WTC11 (cell line): Measurements from ENCODE around the gene NDUFA12. TPM values are rescaled to one million over a fixed set of nuclear protein-coding genes. Genes with fewer than 3 reads are reported as not detected.

Experiments used
- ATAC-seq: fragments of 200-7000 bp; cut with Tn5 transposase; 2 replicates; pipeline ENCODE4 v1.10.0; 2021; ENCODE audit warnings: mild to moderate bottlenecking, moderate library complexity
- CTCF ChIA-PET: fragments of 300-600 bp; sonication (Branson Sonifier 250); formaldehyde crosslinking; loops from one replicate; lab custom pipeline; 2021; ENCODE audit warnings: antibody characterized with exemption; lab: Charles Lee
- POLR2A ChIA-PET: fragments of 350-600 bp; sonication (Branson Sonifier 250); formaldehyde crosslinking; loops from one replicate; lab custom pipeline; 2021; ENCODE audit warnings: antibody characterized with exemption; lab: Charles Lee
- DNase-seq: peaks from one replicate; pipeline ENCODE4 v3.0.0; 2021; ENCODE audit warnings: low spot score
- H3K27ac Mint-ChIP-seq: 2 replicates; pipeline ENCODE4 v1.8.0; 2021; ENCODE audit warnings: mixed read lengths
- H3K27me3 Mint-ChIP-seq: 2 replicates; pipeline ENCODE4 v1.8.0; 2021; ENCODE audit warnings: low read depth, mild to moderate bottlenecking, moderate library complexity, mixed read lengths
- H3K36me3 Mint-ChIP-seq: 2 replicates; pipeline ENCODE4 v1.8.0; 2021; ENCODE audit warnings: mixed read lengths
- H3K4me1 Mint-ChIP-seq: 2 replicates; pipeline ENCODE4 v1.8.0; 2022; ENCODE audit warnings: mixed read lengths
- H3K4me3 Mint-ChIP-seq: 2 replicates; pipeline ENCODE4 v1.8.0; 2021; ENCODE audit warnings: mild to moderate bottlenecking, moderate library complexity, mixed read lengths
- H3K9me3 Mint-ChIP-seq: 2 replicates; pipeline ENCODE4 v1.8.0; 2021; ENCODE audit warnings: mixed read lengths
- ATF3 ChIP-seq: sonication (generic); formaldehyde crosslinking; conservative IDR thresholded peaks from 2 replicates; pipeline ENCODE4 v1.8.1; 2022; ENCODE audit warnings: mild to moderate bottlenecking, missing genetic modification reagents
- EMX1 ChIP-seq: fragments of 250-450 bp; sonication (Bioruptor Pico); IDR thresholded peaks from 2 replicates; pipeline ENCODE4 v1.8.0; 2021; ENCODE audit warnings: mild to moderate bottlenecking
- ERG ChIP-seq: fragments of 250-450 bp; sonication (Bioruptor Pico); IDR thresholded peaks from 2 replicates; pipeline ENCODE4 v1.8.0; 2021; ENCODE audit warnings: mild to moderate bottlenecking
- ESRRA ChIP-seq: sonication (generic); formaldehyde crosslinking; IDR thresholded peaks from 2 replicates; pipeline ENCODE4 v1.8.1; 2022; ENCODE audit warnings: mild to moderate bottlenecking, missing genetic modification reagents, borderline replicate concordance
- IRF1 ChIP-seq: sonication (generic); formaldehyde crosslinking; IDR thresholded peaks from 2 replicates; pipeline ENCODE4 v1.8.0; 2023; ENCODE audit warnings: missing genetic modification reagents
- JUN ChIP-seq: sonication (generic); formaldehyde crosslinking; IDR thresholded peaks from 2 replicates; pipeline ENCODE4 v1.8.0; 2023; ENCODE audit warnings: mild to moderate bottlenecking, missing genetic modification reagents
- KAT7 ChIP-seq: sonication (generic); formaldehyde crosslinking; IDR thresholded peaks from 2 replicates; pipeline ENCODE4 v1.8.1; 2023; ENCODE audit warnings: missing genetic modification reagents, mild to moderate bottlenecking, borderline replicate concordance
- MAX ChIP-seq: sonication (generic); formaldehyde crosslinking; IDR thresholded peaks from 2 replicates; pipeline ENCODE4 v1.8.0; 2022; ENCODE audit warnings: mild to moderate bottlenecking, missing genetic modification reagents
- OVOL2 ChIP-seq: fragments of 250-450 bp; sonication (Bioruptor Pico); IDR thresholded peaks from 2 replicates; pipeline ENCODE4 v1.9.0; 2021; ENCODE audit warnings: mild to moderate bottlenecking, borderline replicate concordance
- TEAD1 ChIP-seq: sonication (generic); formaldehyde crosslinking; IDR thresholded peaks from 2 replicates; pipeline ENCODE4 v1.8.0; 2022; ENCODE audit warnings: mild to moderate bottlenecking, missing genetic modification reagents
- TP53 ChIP-seq: sonication (generic); formaldehyde crosslinking; IDR thresholded peaks from 2 replicates; pipeline ENCODE4 v1.8.1; 2023; ENCODE audit warnings: mild to moderate bottlenecking, missing genetic modification reagents
- ZBTB21 ChIP-seq: sonication (generic); formaldehyde crosslinking; IDR thresholded peaks from 2 replicates; pipeline ENCODE4 v1.8.1; 2023; ENCODE audit warnings: mild to moderate bottlenecking, missing genetic modification reagents, borderline replicate concordance
- ZMAT4 ChIP-seq: fragments of 250-450 bp; sonication (Bioruptor Pico); IDR thresholded peaks from 2 replicates; pipeline ENCODE4 v1.9.0; 2021; ENCODE audit warnings: mild to moderate bottlenecking
- ZNF121 ChIP-seq: sonication (generic); formaldehyde crosslinking; IDR thresholded peaks from 2 replicates; pipeline ENCODE4 v1.8.0; 2023; ENCODE audit warnings: missing genetic modification reagents
- ZNF317 ChIP-seq: sonication (generic); formaldehyde crosslinking; IDR thresholded peaks from 2 replicates; pipeline ENCODE4 v1.8.1; 2023; ENCODE audit warnings: low read depth, mild to moderate bottlenecking, moderate library complexity, missing genetic modification reagents, borderline replicate concordance
- ZNF416 ChIP-seq: fragments of 250-450 bp; sonication (Bioruptor Pico); IDR thresholded peaks from 2 replicates; pipeline ENCODE4 v1.9.0; 2021; ENCODE audit warnings: mild to moderate bottlenecking, inconsistent platforms
- ZNF423 ChIP-seq: fragments of 250-450 bp; sonication (Bioruptor Pico); IDR thresholded peaks from 2 replicates; pipeline ENCODE4 v2.1.2; 2022; ENCODE audit warnings: mild to moderate bottlenecking, moderate library complexity
- ZNF671 ChIP-seq: fragments of 250-450 bp; sonication (Bioruptor Pico); IDR thresholded peaks from 2 replicates; pipeline ENCODE4 v1.8.0; 2021; ENCODE audit warnings: mild to moderate bottlenecking
- total RNA-seq: library from RNA; stranded (reverse); gene quantifications from 3 replicates; pipeline ENCODE4 v1.2.3, GENCODE V29; 2021
- TF ChIP-seq, protein P1 (sequence below): fragments of 250-450 bp; sonication (Bioruptor Pico); IDR thresholded peaks from 2 replicates; pipeline ENCODE4 v2.1.2; 2022; ENCODE audit warnings: mild to moderate bottlenecking, moderate library complexity
- TF ChIP-seq, protein P2 (sequence below): sonication (generic); formaldehyde crosslinking; IDR thresholded peaks from 2 replicates; pipeline ENCODE4 v1.8.1; 2022; ENCODE audit warnings: mild to moderate bottlenecking, missing genetic modification reagents, moderate library complexity, borderline replicate concordance

The NDUFA12 gene
- total RNA-seq, 1 experiment from 2014 or later: 87.3 TPM

DNA sequence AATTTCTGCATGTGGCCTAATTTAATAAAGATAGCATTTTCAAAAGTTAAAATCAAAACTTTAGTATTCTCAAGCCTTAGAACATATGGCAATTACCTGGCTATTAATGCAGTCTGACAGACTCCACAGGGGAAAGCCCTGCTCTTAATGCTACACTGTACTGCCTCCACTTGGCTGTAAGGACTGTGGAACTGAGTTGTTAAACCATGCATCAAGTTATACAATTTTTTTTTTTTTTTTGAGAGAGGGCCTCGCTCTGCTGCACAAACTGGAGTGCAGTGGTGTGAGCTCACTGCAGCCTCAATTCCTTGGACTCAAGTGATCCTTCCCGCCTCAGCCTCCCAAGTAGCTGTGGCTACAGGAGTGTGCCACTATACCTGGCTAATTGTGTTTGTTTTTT is 19.0 kb upstream of the NDUFA12 start:
- Mint-ChIP-seq H3K4me1 (no peaks in the 10 kb centered on the region), H3K9me3 (no peaks in the 10 kb centered on the region), H3K27ac (no peak overlapping the region), H3K4me3 (no peak overlapping the region), H3K36me3 (peaks cover 14% of the 10 kb centered on the region)
- DNase-seq (no peak), ATAC-seq (no peak)
- ChIA-PET POLR2A (no interaction called here), CTCF (interaction anchor here (0.7 kb wide), 1 partner anchor 22 kb away, joined by 3 read pairs; no protein-coding TSS in a partner anchor)
- no peak for TF ChIP-seq ERG
- TF ChIP-seq TEAD1 (CRISPR knock-in tag): no peak
- no peak for TF ChIP-seq MAX (CRISPR knock-in tag)
- TF ChIP-seq ZNF317: no peak
- TF ChIP-seq ZNF671 (CRISPR knock-in tag): no peak
- TF ChIP-seq EMX1 (CRISPR knock-in tag): no peak
- TF ChIP-seq IRF1 (CRISPR knock-in tag): no peak
- TF ChIP-seq KAT7 (CRISPR knock-in tag): no peak
- TF ChIP-seq, all 79 proteins: peak for 0
- no peaks in the 10 kb centered on the region for H3K27me3 Mint-ChIP-seq

GRCh38 chr12:95017482-95017881 is 14.0 kb upstream of the NDUFA12 start:
- no peak overlapping the region for H3K27ac Mint-ChIP-seq
- DNase-seq: no peak
- H3K4me1 Mint-ChIP-seq: no peaks in the 10 kb centered on the region
- no peak for ATAC-seq
- peaks cover 6% of the 10 kb centered on the region; the same call in 1 of the 2 replicates for H3K36me3 Mint-ChIP-seq
- peaks cover 9% of the 10 kb centered on the region for H3K9me3 Mint-ChIP-seq
- CTCF ChIA-PET: no interaction called here
- H3K27me3 Mint-ChIP-seq: no peaks in the 10 kb centered on the region; the same call in 1 of the 2 replicates
- POLR2A ChIA-PET: no interaction called here
- TF ChIP-seq, protein P1, sequence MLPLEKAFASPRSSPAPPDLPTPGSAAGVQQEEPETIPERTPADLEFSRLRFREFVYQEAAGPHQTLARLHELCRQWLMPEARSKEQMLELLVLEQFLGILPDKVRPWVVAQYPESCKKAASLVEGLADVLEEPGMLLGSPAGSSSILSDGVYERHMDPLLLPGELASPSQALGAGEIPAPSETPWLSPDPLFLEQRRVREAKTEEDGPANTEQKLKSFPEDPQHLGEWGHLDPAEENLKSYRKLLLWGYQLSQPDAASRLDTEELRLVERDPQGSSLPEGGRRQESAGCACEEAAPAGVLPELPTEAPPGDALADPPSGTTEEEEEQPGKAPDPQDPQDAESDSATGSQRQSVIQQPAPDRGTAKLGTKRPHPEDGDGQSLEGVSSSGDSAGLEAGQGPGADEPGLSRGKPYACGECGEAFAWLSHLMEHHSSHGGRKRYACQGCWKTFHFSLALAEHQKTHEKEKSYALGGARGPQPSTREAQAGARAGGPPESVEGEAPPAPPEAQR: no peak
- TF ChIP-seq IRF1 (CRISPR knock-in tag) (no peak), ERG (no peak), ZNF121 (no peak), ATF3 (CRISPR knock-in tag) (no peak)
- H3K4me3 Mint-ChIP-seq: no peak overlapping the region

DNA sequence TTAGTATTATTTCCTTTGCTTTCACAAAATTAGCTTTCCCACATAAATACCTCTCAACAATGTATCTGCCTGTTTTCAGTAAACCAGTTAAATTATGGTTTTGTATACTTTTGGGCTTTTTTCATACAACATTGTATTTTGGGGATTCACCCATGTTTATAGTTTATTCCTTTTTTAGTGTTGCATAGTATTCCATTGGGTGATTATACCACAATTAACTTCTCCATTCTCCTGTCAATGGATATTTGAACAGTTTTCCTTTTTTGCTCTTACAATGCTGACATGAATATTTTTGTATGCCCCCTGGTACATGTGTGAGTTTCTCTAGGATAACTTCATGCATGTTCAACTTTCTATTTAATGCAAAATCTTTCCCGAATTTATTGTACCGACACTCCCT is 12.6 kb upstream of the NDUFA12 start:
- Mint-ChIP-seq H3K9me3 (peaks cover 9% of the 10 kb centered on the region), H3K4me3 (no peak overlapping the region), H3K27me3 (no peaks in the 10 kb centered on the region; the same call in 1 of the 2 replicates), H3K4me1 (no peaks in the 10 kb centered on the region), H3K36me3 (peaks cover 2% of the 10 kb centered on the region; the same call in 1 of the 2 replicates), H3K27ac (no peak overlapping the region)
- DNase-seq: no peak
- no peak for ATAC-seq
- ChIA-PET POLR2A (no interaction called here), CTCF (no interaction called here)
- TF ChIP-seq TP53 (CRISPR knock-in tag) (no peak), ESRRA (no peak), ZNF416 (CRISPR knock-in tag) (no peak), JUN (CRISPR knock-in tag) (no peak), ZNF423 (CRISPR knock-in tag) (no peak), ZNF317 (no peak), ZMAT4 (CRISPR knock-in tag) (no peak), KAT7 (CRISPR knock-in tag) (no peak), OVOL2 (CRISPR knock-in tag) (no peak), ZBTB21 (CRISPR knock-in tag) (no peak), EMX1 (CRISPR knock-in tag) (no peak)
- TF ChIP-seq, protein P2, sequence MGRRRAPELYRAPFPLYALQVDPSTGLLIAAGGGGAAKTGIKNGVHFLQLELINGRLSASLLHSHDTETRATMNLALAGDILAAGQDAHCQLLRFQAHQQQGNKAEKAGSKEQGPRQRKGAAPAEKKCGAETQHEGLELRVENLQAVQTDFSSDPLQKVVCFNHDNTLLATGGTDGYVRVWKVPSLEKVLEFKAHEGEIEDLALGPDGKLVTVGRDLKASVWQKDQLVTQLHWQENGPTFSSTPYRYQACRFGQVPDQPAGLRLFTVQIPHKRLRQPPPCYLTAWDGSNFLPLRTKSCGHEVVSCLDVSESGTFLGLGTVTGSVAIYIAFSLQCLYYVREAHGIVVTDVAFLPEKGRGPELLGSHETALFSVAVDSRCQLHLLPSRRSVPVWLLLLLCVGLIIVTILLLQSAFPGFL (CRISPR knock-in tag): no peak
